HEK293 (cell line): ENCODE results near the gene COTL1.
A peak's percentile ranks its signal among the peaks of the same experiment; 100 is the strongest.

Experiments used
- CTCF ChIA-PET: fragments of 350-600 bp; formaldehyde crosslinking; extraction: SDS; loops from one replicate; lab custom pipeline; 2021; ENCODE audit warnings: antibody characterized with exemption; lab: Yijun Ruan, JAX
- POLR2A ChIA-PET: fragments of 300-600 bp; formaldehyde crosslinking; extraction: SDS; loops from one replicate; lab custom pipeline; 2020; ENCODE audit warnings: antibody characterized with exemption, inconsistent platforms; lab: Yijun Ruan, JAX
- H3K27ac ChIP-seq: fragments of 200-500 bp; sonication (Bioruptor generic); 2 replicates; pipeline ENCODE4 v1.5.1; 2014; ENCODE audit warnings: low read depth, low read length, control low read depth, inconsistent platforms; ENCODE audit errors: extremely low read depth
- H3K36me3 ChIP-seq, 2 experiments: fragments of 200-500 bp in 1 of 2; sonication (Bioruptor generic) in 1 of 2; 1 replicate in 1 of 2; 2 replicates in 1 of 2; pipeline ENCODE4 v1.5.1; 2014 to 2017; ENCODE audit warnings: inconsistent platforms in 2 of 2, low read length in 2 of 2; ENCODE audit not compliant: control insufficient read depth in 2 of 2, insufficient read depth in 1 of 2
- H3K4me1 ChIP-seq: fragments of 200-500 bp; sonication (Bioruptor generic); 2 replicates; pipeline ENCODE4 v1.5.1; 2014; ENCODE audit warnings: mild to moderate bottlenecking, low read length, inconsistent platforms; ENCODE audit not compliant: control insufficient read depth, insufficient read depth
- H3K4me3 ChIP-seq: 2 replicates; pipeline ENCODE4 v1.5.1; 2011; ENCODE audit warnings: low read depth, mild to moderate bottlenecking, control low read depth, low read length, moderate library complexity
- H3K9me3 ChIP-seq: fragments of 200-500 bp; sonication (Bioruptor generic); 2 replicates; pipeline ENCODE4 v1.5.1; 2014; ENCODE audit warnings: low read depth, low read length, inconsistent platforms; ENCODE audit not compliant: control insufficient read depth, insufficient read depth
- ATF2 ChIP-seq: fragments of 450-650 bp; formaldehyde crosslinking; IDR thresholded peaks from 2 replicates; pipeline ENCODE4 v1.5.1; 2016; ENCODE audit warnings: missing biosample characterization, missing genetic modification characterization, low read depth
- BCL11A ChIP-seq: fragments of 450-650 bp; formaldehyde crosslinking; IDR thresholded peaks from 2 replicates; pipeline ENCODE4 v1.5.1; 2016; ENCODE audit warnings: low read depth, missing biosample characterization, missing genetic modification characterization
- SCRT2 ChIP-seq: fragments of 450-650 bp; formaldehyde crosslinking; IDR thresholded peaks from 2 replicates; pipeline ENCODE4 v1.5.1; 2016; ENCODE audit warnings: missing biosample characterization, missing genetic modification characterization
- SP2 ChIP-seq: fragments of 450-650 bp; formaldehyde crosslinking; IDR thresholded peaks from 2 replicates; pipeline ENCODE4 v1.5.1; 2016; ENCODE audit warnings: missing biosample characterization, missing genetic modification characterization
- SP3 ChIP-seq: fragments of 450-650 bp; formaldehyde crosslinking; IDR thresholded peaks from 2 replicates; pipeline ENCODE4 v1.5.1; 2016; ENCODE audit warnings: missing biosample characterization, missing genetic modification characterization
- TRIM28 ChIP-seq: IDR thresholded peaks from 2 replicates; pipeline ENCODE4 v1.6.1; 2011; ENCODE audit warnings: low read length, control low read depth, borderline replicate concordance
- ZBTB21 ChIP-seq: fragments of 450-650 bp; formaldehyde crosslinking; IDR thresholded peaks from 2 replicates; pipeline ENCODE4 v1.5.1; 2017; ENCODE audit warnings: missing biosample characterization, missing genetic modification characterization
- ZIC2 ChIP-seq: fragments of 450-650 bp; formaldehyde crosslinking; IDR thresholded peaks from 2 replicates; pipeline ENCODE4 v1.5.1; 2016; ENCODE audit warnings: missing biosample characterization, missing genetic modification characterization
- ZNF155 ChIP-seq: fragments of 450-650 bp; formaldehyde crosslinking; IDR thresholded peaks from 2 replicates; pipeline ENCODE4 v1.5.1; 2016; ENCODE audit warnings: missing biosample characterization, missing genetic modification characterization
- ZNF202 ChIP-seq: fragments of 450-650 bp; formaldehyde crosslinking; IDR thresholded peaks from 2 replicates; pipeline ENCODE4 v1.5.1; 2016; ENCODE audit warnings: missing biosample characterization, missing genetic modification characterization, borderline replicate concordance
- ZNF341 ChIP-seq: fragments of 450-650 bp; formaldehyde crosslinking; IDR thresholded peaks from 2 replicates; pipeline ENCODE4; 2016; ENCODE audit warnings: low read depth, missing biosample characterization, missing genetic modification characterization
- ZNF416 ChIP-seq: fragments of 450-650 bp; formaldehyde crosslinking; IDR thresholded peaks from 2 replicates; pipeline ENCODE4 v1.5.1; 2016; ENCODE audit warnings: missing biosample characterization, missing genetic modification characterization
- ZNF585B ChIP-seq: fragments of 450-650 bp; formaldehyde crosslinking; IDR thresholded peaks from 2 replicates; pipeline ENCODE4 v1.5.1; 2016; ENCODE audit warnings: missing biosample characterization, missing genetic modification characterization
- ZNF629 ChIP-seq: fragments of 450-650 bp; formaldehyde crosslinking; IDR thresholded peaks from 2 replicates; pipeline ENCODE4 v1.5.1; 2017; ENCODE audit warnings: missing biosample characterization, missing genetic modification characterization
- ZNF660 ChIP-seq: fragments of 450-650 bp; IDR thresholded peaks from 2 replicates; pipeline ENCODE4 v1.5.1; 2018; ENCODE audit warnings: missing biosample characterization, mild to moderate bottlenecking, missing genetic modification characterization
- TF ChIP-seq, protein P1 (sequence below): fragments of 450-650 bp; formaldehyde crosslinking; IDR thresholded peaks from 2 replicates; pipeline ENCODE4 v1.5.1; 2016; ENCODE audit warnings: missing biosample characterization, missing genetic modification characterization
- TF ChIP-seq, protein P2 (sequence below): fragments of 450-650 bp; formaldehyde crosslinking; IDR thresholded peaks from 2 replicates; pipeline ENCODE4 v1.5.1; 2017; ENCODE audit warnings: missing biosample characterization, missing genetic modification characterization

Gene COTL1

DNA sequence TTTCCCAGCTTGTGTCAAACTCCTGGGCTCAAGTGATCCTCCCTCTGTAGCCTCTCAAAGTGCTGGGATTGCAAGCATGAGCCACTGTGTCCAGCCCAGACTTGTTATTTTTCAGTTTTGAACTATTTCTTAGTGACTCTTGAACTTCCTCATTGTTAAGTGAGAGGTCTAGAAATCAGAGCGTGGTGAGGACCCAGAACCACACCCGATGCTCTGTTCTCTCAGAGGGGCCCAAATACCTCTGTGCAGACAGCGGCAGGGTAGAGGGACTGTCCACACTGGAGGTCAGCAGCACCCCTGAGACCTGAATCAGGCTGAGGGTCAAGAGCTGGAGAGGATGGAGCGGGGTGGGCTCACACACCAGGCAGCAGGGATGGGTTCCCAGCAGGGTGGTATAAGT is 65.7 kb downstream of the COTL1 start (continued):
- TF ChIP-seq ATF2 (tag by site-specific recombination) (no peak), TRIM28 (no peak), SP2 (tag by site-specific recombination) (no peak), ZNF155 (no peak), ZNF202 (no peak)

DNA sequence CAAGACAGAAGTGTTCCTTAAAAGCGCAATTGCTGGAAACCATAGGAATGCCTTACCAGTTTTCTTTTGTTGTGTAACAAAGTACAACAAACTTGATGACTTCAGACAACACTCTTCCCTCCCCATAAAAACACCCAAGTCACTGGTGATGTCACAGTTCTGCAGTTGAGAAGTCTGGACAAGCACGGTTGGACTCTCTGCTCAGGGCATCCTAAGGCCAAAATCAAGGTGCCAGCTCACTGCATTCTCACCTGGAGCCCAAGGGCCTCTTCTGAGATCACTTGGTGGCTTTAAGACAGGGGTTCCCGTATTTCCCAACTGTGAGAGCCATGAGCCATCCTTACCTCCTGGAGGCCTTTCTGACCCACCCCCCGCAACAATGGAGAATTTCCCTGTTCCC is 67.8 kb downstream of the COTL1 start:
- CTCF ChIA-PET, result no interaction called here
- no peak for TF ChIP-seq ZNF341 (tag by site-specific recombination)
- TF ChIP-seq, protein P1, sequence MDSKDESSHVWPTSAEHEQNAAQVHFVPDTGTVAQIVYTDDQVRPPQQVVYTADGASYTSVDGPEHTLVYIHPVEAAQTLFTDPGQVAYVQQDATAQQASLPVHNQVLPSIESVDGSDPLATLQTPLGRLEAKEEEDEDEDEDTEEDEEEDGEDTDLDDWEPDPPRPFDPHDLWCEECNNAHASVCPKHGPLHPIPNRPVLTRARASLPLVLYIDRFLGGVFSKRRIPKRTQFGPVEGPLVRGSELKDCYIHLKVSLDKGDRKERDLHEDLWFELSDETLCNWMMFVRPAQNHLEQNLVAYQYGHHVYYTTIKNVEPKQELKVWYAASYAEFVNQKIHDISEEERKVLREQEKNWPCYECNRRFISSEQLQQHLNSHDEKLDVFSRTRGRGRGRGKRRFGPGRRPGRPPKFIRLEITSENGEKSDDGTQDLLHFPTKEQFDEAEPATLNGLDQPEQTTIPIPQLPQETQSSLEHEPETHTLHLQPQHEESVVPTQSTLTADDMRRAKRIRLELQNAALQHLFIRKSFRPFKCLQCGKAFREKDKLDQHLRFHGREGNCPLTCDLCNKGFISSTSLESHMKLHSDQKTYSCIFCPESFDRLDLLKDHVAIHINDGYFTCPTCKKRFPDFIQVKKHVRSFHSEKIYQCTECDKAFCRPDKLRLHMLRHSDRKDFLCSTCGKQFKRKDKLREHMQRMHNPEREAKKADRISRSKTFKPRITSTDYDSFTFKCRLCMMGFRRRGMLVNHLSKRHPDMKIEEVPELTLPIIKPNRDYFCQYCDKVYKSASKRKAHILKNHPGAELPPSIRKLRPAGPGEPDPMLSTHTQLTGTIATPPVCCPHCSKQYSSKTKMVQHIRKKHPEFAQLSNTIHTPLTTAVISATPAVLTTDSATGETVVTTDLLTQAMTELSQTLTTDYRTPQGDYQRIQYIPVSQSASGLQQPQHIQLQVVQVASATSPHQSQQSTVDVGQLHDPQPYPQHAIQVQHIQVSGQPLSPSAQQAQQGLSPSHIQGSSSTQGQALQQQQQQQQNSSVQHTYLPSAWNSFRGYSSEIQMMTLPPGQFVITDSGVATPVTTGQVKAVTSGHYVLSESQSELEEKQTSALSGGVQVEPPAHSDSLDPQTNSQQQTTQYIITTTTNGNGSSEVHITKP (tag by site-specific recombination), result peak; percentile 77
- TF ChIP-seq ATF2 (tag by site-specific recombination), result peak; percentile 66
- TF ChIP-seq ZBTB21, result peak; percentile 67
- 0 out of 2 replicates have a peak, but pooled peaks have one; percentile 27 for TF ChIP-seq ZNF660
- no peak for TF ChIP-seq ZNF416 (tag by site-specific recombination)
- no peak for TF ChIP-seq ZNF585B
- TF ChIP-seq ZIC2 (tag by site-specific recombination), result peak; percentile 14; the same call in 1 of the 2 replicates
- peak; percentile 71 for TF ChIP-seq ZNF629 (tag by site-specific recombination)
- TF ChIP-seq, protein P2, sequence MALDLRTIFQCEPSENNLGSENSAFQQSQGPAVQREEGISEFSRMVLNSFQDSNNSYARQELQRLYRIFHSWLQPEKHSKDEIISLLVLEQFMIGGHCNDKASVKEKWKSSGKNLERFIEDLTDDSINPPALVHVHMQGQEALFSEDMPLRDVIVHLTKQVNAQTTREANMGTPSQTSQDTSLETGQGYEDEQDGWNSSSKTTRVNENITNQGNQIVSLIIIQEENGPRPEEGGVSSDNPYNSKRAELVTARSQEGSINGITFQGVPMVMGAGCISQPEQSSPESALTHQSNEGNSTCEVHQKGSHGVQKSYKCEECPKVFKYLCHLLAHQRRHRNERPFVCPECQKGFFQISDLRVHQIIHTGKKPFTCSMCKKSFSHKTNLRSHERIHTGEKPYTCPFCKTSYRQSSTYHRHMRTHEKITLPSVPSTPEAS (tag by site-specific recombination), result no peak
- POLR2A ChIA-PET, result no interaction called here
- no peak overlapping the region for H3K4me3 ChIP-seq
- H3K27ac ChIP-seq, result no peak overlapping the region
- no peaks in the 10 kb centered on the region for H3K4me1 ChIP-seq
- H3K36me3 ChIP-seq, result no peaks in the 10 kb centered on the region
- H3K9me3 ChIP-seq, result no peaks in the 10 kb centered on the region

DNA sequence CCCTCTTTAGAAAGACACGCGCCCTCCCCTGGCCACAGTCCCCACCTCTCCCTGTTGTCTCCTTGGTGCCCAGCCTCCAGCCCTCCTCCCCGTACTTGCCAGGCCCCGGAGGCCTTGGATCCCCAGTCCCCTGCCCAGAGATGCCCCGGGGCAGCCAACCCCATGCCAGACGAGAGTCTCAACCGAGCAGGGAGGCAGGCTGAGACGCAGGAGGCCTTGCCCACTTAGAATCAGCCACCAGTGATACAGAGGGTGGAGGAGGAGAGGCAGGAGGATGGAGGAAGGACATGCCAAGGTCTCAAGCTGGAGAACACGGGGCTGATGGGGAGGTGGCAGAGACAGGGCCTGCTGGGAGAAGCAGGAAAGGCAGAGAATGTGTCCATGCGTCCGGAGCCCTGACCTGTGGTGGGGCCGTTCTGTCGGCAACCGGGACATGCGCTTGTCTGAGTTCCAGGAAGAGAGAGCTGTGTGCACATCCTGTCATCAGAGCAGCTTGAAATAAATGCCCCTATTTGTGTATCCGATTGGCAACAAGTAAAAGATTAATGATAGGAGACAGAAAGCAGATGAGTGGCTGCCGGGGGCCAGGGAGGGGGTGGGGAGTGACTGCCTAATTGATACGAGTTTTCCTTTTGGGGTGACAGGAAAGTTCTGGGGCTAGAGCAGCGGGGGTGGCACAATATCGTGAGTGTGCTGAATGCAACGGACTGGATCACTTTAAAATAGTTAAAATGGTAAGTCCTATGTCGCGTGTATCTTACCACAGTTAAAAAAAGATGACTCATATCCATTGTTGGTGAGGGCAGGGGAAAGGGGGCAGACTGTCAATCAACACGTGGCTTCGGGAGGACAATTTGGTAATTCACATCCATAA is 68.7 kb downstream of the COTL1 start:
- TF ChIP-seq SP3 (tag by site-specific recombination) (no peak), SCRT2 (peak; percentile 60), BCL11A (no peak)
- CTCF ChIA-PET, result no interaction called here
- Histone ChIP-seq H3K4me3 (no peak overlapping the region), H3K27ac (no peak overlapping the region), H3K36me3 (no peaks in the 10 kb centered on the region), H3K9me3 (no peaks in the 10 kb centered on the region), H3K4me1 (no peaks in the 10 kb centered on the region; the same call in 1 of the 2 replicates)
- POLR2A ChIA-PET, result interaction anchor here (0.6 kb wide), 1 partner anchor 134 kb away, joined by 4 read pairs; no protein-coding TSS in a partner anchor
